HL-60 (cell line): ENCODE data around the gene RBM15.

Experiments
- DNase-seq, 2 experiments: peaks; one replicate each; pipeline ENCODE4 v3.0.0-alpha.2; 2010 to 2020; ENCODE audit warnings: low read depth in 1 of 2, low spot score in 1 of 2
- H3K27ac ChIP-seq: fragments of 250-450 bp; sonication (Bioruptor Pico); replicated peaks from 2 replicates; pipeline ENCODE4 v1.5.1; 2020; ENCODE audit warnings: mild to moderate bottlenecking, moderate library complexity
- H3K27me3 ChIP-seq: fragments of 250-450 bp; sonication (Bioruptor Pico); 2 replicates; pipeline ENCODE4 v1.5.1; 2021; ENCODE audit warnings: mild to moderate bottlenecking, moderate library complexity; ENCODE audit not compliant: insufficient read depth, poor library complexity, severe bottlenecking
- H3K4me3 ChIP-seq: replicated peaks from 2 replicates; pipeline ENCODE4 v1.5.1; 2011; ENCODE audit warnings: mild to moderate bottlenecking, control low read depth, low read length; ENCODE audit not compliant: insufficient read depth
- GABPA ChIP-seq: IDR thresholded peaks from 2 replicates; pipeline ENCODE4 v1.6.1; 2012; ENCODE audit warnings: low read depth
- POLR2AphosphoS5 ChIP-seq: IDR thresholded peaks from 2 replicates; pipeline ENCODE4 v1.6.1; 2012; ENCODE audit warnings: low read depth
- SPI1 ChIP-seq: IDR thresholded peaks from 2 replicates; pipeline ENCODE4 v1.6.1; 2012; ENCODE audit warnings: low read depth, mild to moderate bottlenecking, borderline replicate concordance
- long read RNA-seq: library from polyadenylated mRNA; unstranded; transcript quantifications from one replicate; pipeline ENCODE4 v2.0.0, GENCODE V29; 2020
- TF ChIP-seq, protein P1 (sequence below): IDR thresholded peaks from one replicate; pipeline ENCODE4 v1.5.1; 2011; ENCODE audit warnings: low read length, control low read depth, inconsistent platforms; ENCODE audit not compliant: insufficient read depth
- TF ChIP-seq, protein P2 (sequence below): IDR thresholded peaks from 2 replicates; pipeline ENCODE4 v1.6.1; 2012; ENCODE audit warnings: low read depth; ENCODE audit not compliant: insufficient replicate concordance

Gene RBM15, protein sequence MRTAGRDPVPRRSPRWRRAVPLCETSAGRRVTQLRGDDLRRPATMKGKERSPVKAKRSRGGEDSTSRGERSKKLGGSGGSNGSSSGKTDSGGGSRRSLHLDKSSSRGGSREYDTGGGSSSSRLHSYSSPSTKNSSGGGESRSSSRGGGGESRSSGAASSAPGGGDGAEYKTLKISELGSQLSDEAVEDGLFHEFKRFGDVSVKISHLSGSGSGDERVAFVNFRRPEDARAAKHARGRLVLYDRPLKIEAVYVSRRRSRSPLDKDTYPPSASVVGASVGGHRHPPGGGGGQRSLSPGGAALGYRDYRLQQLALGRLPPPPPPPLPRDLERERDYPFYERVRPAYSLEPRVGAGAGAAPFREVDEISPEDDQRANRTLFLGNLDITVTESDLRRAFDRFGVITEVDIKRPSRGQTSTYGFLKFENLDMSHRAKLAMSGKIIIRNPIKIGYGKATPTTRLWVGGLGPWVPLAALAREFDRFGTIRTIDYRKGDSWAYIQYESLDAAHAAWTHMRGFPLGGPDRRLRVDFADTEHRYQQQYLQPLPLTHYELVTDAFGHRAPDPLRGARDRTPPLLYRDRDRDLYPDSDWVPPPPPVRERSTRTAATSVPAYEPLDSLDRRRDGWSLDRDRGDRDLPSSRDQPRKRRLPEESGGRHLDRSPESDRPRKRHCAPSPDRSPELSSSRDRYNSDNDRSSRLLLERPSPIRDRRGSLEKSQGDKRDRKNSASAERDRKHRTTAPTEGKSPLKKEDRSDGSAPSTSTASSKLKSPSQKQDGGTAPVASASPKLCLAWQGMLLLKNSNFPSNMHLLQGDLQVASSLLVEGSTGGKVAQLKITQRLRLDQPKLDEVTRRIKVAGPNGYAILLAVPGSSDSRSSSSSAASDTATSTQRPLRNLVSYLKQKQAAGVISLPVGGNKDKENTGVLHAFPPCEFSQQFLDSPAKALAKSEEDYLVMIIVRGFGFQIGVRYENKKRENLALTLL
- long read RNA-seq, full-length matches to known transcripts, result 273 of 309 reads
- long read RNA-seq, partial matches to known transcripts, result 8 of 309 reads
- long read RNA-seq, other reads (novel, unspliced or antisense), result 28 of 309 reads

DNA sequence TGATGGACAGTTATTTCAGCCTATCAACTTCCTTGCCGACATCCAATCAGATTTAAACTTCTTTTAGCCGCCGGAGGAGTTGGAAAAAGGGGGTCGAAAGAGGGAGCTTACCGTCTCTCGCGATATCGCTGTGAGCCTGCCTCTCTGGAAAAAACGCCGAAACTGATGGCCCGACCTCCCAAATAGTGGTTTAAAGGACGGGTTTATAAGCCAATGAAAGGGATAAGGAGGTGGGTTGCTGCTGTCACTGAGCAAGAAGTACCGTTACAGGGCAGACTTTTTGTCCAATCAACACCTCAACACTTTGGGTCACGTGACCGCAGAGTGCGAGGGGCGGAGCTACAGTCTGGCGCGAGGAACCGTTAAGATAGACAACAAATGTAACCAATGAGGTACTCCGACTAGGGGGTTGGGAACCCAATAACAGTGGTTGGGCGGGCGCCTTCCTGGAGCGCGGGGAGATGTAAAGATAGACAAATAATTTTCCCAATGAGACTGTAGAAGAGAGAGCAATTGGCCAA, at the start of gene RBM15:
RBM15 (plus strand) TSS at position 492 of the 521 bp plus-strand sequence; CDS start at position 521, 29 bp downstream.
- Histone ChIP-seq H3K27ac (peak within 1 kb of the TSS; percentile 98), H3K27me3 (no peaks in the 10 kb centered on the region), H3K4me3 (peak within 1 kb of the TSS; percentile 93)
- no peak for TF ChIP-seq SPI1
- peak; percentile 100 for DNase-seq

GRCh38 chr1:110291241-110292030, 47.7 kb upstream of the RBM15 start:
- DNase-seq, result peak in 1 of 2 experiments; percentile 8
- H3K27me3 ChIP-seq, result no peaks in the 10 kb centered on the region
- peak overlapping the region; percentile 34 for H3K27ac ChIP-seq
- no peak overlapping the region for H3K4me3 ChIP-seq
- TF ChIP-seq POLR2AphosphoS5, result no peak
- TF ChIP-seq GABPA, result no peak
- TF ChIP-seq, protein P1, sequence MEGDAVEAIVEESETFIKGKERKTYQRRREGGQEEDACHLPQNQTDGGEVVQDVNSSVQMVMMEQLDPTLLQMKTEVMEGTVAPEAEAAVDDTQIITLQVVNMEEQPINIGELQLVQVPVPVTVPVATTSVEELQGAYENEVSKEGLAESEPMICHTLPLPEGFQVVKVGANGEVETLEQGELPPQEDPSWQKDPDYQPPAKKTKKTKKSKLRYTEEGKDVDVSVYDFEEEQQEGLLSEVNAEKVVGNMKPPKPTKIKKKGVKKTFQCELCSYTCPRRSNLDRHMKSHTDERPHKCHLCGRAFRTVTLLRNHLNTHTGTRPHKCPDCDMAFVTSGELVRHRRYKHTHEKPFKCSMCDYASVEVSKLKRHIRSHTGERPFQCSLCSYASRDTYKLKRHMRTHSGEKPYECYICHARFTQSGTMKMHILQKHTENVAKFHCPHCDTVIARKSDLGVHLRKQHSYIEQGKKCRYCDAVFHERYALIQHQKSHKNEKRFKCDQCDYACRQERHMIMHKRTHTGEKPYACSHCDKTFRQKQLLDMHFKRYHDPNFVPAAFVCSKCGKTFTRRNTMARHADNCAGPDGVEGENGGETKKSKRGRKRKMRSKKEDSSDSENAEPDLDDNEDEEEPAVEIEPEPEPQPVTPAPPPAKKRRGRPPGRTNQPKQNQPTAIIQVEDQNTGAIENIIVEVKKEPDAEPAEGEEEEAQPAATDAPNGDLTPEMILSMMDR, result no peak
- TF ChIP-seq SPI1, result no peak
- TF ChIP-seq, protein P2, sequence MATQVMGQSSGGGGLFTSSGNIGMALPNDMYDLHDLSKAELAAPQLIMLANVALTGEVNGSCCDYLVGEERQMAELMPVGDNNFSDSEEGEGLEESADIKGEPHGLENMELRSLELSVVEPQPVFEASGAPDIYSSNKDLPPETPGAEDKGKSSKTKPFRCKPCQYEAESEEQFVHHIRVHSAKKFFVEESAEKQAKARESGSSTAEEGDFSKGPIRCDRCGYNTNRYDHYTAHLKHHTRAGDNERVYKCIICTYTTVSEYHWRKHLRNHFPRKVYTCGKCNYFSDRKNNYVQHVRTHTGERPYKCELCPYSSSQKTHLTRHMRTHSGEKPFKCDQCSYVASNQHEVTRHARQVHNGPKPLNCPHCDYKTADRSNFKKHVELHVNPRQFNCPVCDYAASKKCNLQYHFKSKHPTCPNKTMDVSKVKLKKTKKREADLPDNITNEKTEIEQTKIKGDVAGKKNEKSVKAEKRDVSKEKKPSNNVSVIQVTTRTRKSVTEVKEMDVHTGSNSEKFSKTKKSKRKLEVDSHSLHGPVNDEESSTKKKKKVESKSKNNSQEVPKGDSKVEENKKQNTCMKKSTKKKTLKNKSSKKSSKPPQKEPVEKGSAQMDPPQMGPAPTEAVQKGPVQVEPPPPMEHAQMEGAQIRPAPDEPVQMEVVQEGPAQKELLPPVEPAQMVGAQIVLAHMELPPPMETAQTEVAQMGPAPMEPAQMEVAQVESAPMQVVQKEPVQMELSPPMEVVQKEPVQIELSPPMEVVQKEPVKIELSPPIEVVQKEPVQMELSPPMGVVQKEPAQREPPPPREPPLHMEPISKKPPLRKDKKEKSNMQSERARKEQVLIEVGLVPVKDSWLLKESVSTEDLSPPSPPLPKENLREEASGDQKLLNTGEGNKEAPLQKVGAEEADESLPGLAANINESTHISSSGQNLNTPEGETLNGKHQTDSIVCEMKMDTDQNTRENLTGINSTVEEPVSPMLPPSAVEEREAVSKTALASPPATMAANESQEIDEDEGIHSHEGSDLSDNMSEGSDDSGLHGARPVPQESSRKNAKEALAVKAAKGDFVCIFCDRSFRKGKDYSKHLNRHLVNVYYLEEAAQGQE, result no peak

DNA sequence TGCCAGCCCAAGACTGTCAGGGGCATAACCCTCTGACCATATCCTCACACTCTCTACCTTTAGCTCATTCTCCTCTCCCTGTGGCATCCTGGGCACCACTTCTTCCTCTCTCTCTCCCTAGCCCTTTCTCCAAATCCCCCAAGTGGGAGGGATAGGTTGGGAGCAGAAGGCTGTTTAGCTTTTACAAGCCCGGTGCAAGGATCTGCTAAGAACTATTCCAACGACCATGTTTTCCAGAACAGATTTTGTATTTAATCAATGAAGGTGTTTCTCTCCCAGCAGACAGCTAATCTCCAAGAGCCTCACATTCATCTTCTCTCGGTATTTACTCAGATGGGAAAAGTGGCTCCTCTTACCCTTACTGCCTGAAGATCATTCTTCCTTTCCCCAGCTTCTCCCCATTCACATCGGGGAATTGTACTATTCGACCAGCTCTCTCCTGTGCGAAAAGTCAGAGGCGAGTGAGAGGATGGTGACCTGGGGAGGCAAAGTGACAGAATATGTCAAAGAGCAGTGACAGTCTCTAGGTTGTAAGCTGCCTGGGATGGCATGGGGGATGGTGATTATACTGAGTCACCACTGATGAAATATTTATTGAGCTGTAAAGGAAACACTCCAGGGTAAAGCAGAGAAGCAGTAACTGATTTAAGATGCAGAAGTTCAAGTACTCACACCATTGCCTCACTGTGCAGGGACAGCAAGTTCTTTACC, 47.0 kb upstream of the RBM15 start:
- Histone ChIP-seq H3K4me3 (no peak overlapping the region), H3K27ac (peak overlapping the region; percentile 21), H3K27me3 (no peaks in the 10 kb centered on the region)
- peak; percentile 17 to 44 for DNase-seq
- no peak for TF ChIP-seq POLR2AphosphoS5
- TF ChIP-seq, protein P1, result no peak
- TF ChIP-seq, protein P2, result no peak
